HepG2 (cell line): ENCODE results near the gene TMEM41B. TPM values are rescaled to one million over a fixed set of nuclear protein-coding genes. Genes with fewer than 3 reads are reported as not detected.

ENCODE experiments used
- HMGXB3 ChIP-seq: sonication (generic); formaldehyde crosslinking; IDR thresholded peaks from 2 replicates; pipeline ENCODE4 v1.4.0; 2020; ENCODE audit warnings: missing genetic modification reagents, borderline replicate concordance
- PHF21A ChIP-seq: sonication (generic); formaldehyde crosslinking; IDR thresholded peaks from 2 replicates; pipeline ENCODE4 v1.5.0; 2020; ENCODE audit warnings: mild to moderate bottlenecking, missing genetic modification reagents
- SNAPC4 ChIP-seq: sonication (generic); formaldehyde crosslinking; IDR thresholded peaks from 2 replicates; pipeline ENCODE4 v1.4.0; 2020; ENCODE audit warnings: mild to moderate bottlenecking, missing genetic modification reagents
- TMF1 ChIP-seq: sonication (generic); formaldehyde crosslinking; IDR thresholded peaks from 2 replicates; pipeline ENCODE4 v1.8.1; 2022; ENCODE audit warnings: low read depth, missing genetic modification reagents
- ZC3H13 ChIP-seq: sonication (generic); formaldehyde crosslinking; IDR thresholded peaks from 2 replicates; pipeline ENCODE4 v1.8.1; 2023; ENCODE audit warnings: mild to moderate bottlenecking, missing genetic modification reagents, moderate library complexity
- ZNF180 ChIP-seq: sonication (generic); formaldehyde crosslinking; IDR thresholded peaks from 2 replicates; pipeline ENCODE4 v1.4.0; 2020; ENCODE audit warnings: low read depth, missing genetic modification reagents, borderline replicate concordance
- ZNF674 ChIP-seq: sonication (generic); formaldehyde crosslinking; IDR thresholded peaks from 2 replicates; pipeline ENCODE4 v1.5.0; 2020; ENCODE audit warnings: low read depth, mild to moderate bottlenecking, missing genetic modification reagents
- ZNF770 ChIP-seq: sonication (generic); formaldehyde crosslinking; IDR thresholded peaks from 2 replicates; pipeline ENCODE4 v1.5.0; 2020; ENCODE audit warnings: mild to moderate bottlenecking, missing genetic modification reagents
- polyA plus RNA-seq, 8 experiments: library from polyadenylated mRNA; depleted of rRNA in 3 of 8; stranded (reverse) in 7 of 8; unstranded in 1 of 8; fragments of >200 nt; fragmentation: Illumina TruSeq in 4 of 8; extraction: Trizol in 4 of 8; gene quantifications; 2 replicates each; pipeline versions ENCODE4 v1.2.1 to v1.2.3, GENCODE V29; 2011 to 2016; ENCODE audit warnings: low read depth in 4 of 8, missing spikeins in 1 of 8, mixed read lengths in 1 of 8; ENCODE audit not compliant: insufficient read depth in 1 of 8
- total RNA-seq, 5 experiments: library from RNA; depleted of rRNA; stranded (reverse); fragments of >200 nt; fragmentation: Illumina TruSeq; extraction: Trizol; gene quantifications; 2 replicates each; pipeline ENCODE4 v1.2.3, GENCODE V29; 2016; ENCODE audit warnings: low read depth in 1 of 5

TMEM41B gene
- total and polyA plus RNA-seq, 2 of the 13 experiments (the other 11 are each of a cell fraction or from before 2014, with no cell fraction given) = 36.8 to 48.1 TPM

GRCh38 chr11:9266132-9266736 lies 48.2 kb downstream of the TMEM41B start (continued):
- no peak for TF ChIP-seq ZNF180
- TF ChIP-seq HMGXB3 (CRISPR knock-in tag) = no peak
- no peak for TF ChIP-seq PHF21A
- TF ChIP-seq TMF1 (CRISPR knock-in tag) = no peak
- TF ChIP-seq ZC3H13 (CRISPR knock-in tag) = no peak
- no peak for TF ChIP-seq SNAPC4 (CRISPR knock-in tag)
- TF ChIP-seq ZNF770 (CRISPR knock-in tag) = no peak
- TF ChIP-seq ZNF674 = no peak
